B cell (primary cell): ENCODE measurements around the gene FAM174C.

Source experiments
- EZH2 ChIP-seq: IDR thresholded peaks from 2 replicates; pipeline ENCODE4 v1.6.1; 2012; ENCODE audit warnings: borderline replicate concordance, low read depth, mild to moderate bottlenecking, moderate library complexity, low read length; ENCODE audit not compliant: insufficient read depth, poor library complexity, severe bottlenecking
- TF ChIP-seq, protein P1 (sequence below): fragments of 200-600 bp; IDR thresholded peaks from one replicate; pipeline ENCODE4 v1.8.0; 2022; ENCODE audit warnings: antibody characterized with exemption, mild to moderate bottlenecking

DNA sequence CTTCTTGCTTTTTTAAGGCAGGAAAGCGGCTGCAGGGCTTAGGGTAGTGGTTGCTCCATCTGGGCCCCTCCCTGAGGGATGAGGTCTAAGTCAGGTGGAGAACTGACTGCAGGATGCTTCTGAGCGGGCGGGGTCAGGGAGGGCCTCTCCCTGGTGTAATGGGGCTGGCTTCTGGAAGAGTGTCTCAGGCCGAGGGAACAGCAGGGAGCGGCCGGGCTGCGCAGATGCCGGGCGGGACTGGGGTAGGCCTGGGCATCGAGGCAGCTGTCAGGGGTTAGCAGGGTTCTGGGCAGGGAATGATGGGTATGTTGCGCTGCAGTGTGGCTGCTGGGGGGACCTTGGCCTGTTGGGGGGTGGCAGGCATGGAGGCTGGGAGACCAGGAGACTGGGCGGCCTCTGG is 2.7 kb downstream of the FAM174C start:
- TF ChIP-seq, protein P1, sequence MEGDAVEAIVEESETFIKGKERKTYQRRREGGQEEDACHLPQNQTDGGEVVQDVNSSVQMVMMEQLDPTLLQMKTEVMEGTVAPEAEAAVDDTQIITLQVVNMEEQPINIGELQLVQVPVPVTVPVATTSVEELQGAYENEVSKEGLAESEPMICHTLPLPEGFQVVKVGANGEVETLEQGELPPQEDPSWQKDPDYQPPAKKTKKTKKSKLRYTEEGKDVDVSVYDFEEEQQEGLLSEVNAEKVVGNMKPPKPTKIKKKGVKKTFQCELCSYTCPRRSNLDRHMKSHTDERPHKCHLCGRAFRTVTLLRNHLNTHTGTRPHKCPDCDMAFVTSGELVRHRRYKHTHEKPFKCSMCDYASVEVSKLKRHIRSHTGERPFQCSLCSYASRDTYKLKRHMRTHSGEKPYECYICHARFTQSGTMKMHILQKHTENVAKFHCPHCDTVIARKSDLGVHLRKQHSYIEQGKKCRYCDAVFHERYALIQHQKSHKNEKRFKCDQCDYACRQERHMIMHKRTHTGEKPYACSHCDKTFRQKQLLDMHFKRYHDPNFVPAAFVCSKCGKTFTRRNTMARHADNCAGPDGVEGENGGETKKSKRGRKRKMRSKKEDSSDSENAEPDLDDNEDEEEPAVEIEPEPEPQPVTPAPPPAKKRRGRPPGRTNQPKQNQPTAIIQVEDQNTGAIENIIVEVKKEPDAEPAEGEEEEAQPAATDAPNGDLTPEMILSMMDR: no peak
- no peak for TF ChIP-seq EZH2
